Measurements from ENCODE around the gene DEFB132. TPM values are rescaled to one million over a fixed set of nuclear protein-coding genes. Genes with fewer than 3 reads are reported as not detected.
A peak's percentile ranks its signal among the peaks of the same experiment; 100 is the strongest.

The DEFB132 gene
- total RNA-seq, 2 donors from 2014 or later = not detected

- peaks cover 9% of the 10 kb centered on the region for H3K36me3 Mint-ChIP-seq (ENCODE audit: low read depth)
- peak within 1 kb of the TSS; percentile 96 for H3K27ac Mint-ChIP-seq
- H3K27ac ChIP-seq (ENCODE audit: low read depth, low read length) = peak within 1 kb of the TSS; percentile 69
- peaks cover 6% of the 10 kb centered on the region for H3K4me1 ChIP-seq (ENCODE audit: control insufficient read depth, insufficient read depth, low read length)
- H3K9me3 Mint-ChIP-seq = peaks cover 3% of the 10 kb centered on the region
- no peaks in the 10 kb centered on the region for H3K27me3 ChIP-seq (ENCODE audit: control insufficient read depth, insufficient read depth, low read length, poor library complexity, severe bottlenecking)
- peaks cover 3% of the 10 kb centered on the region for H3K36me3 ChIP-seq (ENCODE audit: control insufficient read depth, insufficient read depth, low read length)
- 0% methylated on average over 21 to 99 of the region's 99 CpGs for WGBS, 2 experiments (ENCODE audit: insufficient coverage in 1 of 2, insufficient read length in 1 of 2)
- H3K9me3 ChIP-seq (ENCODE audit: control insufficient read depth, low read length) = no peaks in the 10 kb centered on the region
- peak within 1 kb of the TSS; percentile 90 for H3K4me3 ChIP-seq (ENCODE audit: low read length)
- H3K4me3 Mint-ChIP-seq = peak within 1 kb of the TSS; percentile 96
- TF ChIP-seq CTCF (conservative IDR thresholded peaks at IDR 0.05) = peak; percentile 43
- H3K27me3 Mint-ChIP-seq (ENCODE audit: insufficient read depth) = peaks cover 33% of the 10 kb centered on the region
- peak; percentile 94 for DNase-seq
- H3K9ac ChIP-seq (ENCODE audit: extremely low read depth, low read length, poor library complexity, severe bottlenecking) = peak within 1 kb of the TSS; percentile 75
- peaks cover 42% of the 10 kb centered on the region for H3K4me1 Mint-ChIP-seq
These were observed 39.8 kb downstream of the DEFB132 start, which contains the start of gene ZCCHC3 for GRCh38 chr20:297098-297924. Gene ZCCHC3 (plus strand): TSS chr20:297570. CDS start chr20:297587, 17 bp downstream.

- Histone ChIP-seq H3K4me1 (ENCODE audit: control insufficient read depth, insufficient read depth, low read length) (peaks cover 9% of the 10 kb centered on the region), H3K27me3 (ENCODE audit: control insufficient read depth, insufficient read depth, low read length, poor library complexity, severe bottlenecking) (no peaks in the 10 kb centered on the region), H3K36me3 (ENCODE audit: control insufficient read depth, insufficient read depth, low read length) (peaks cover 3% of the 10 kb centered on the region), H3K4me3 (ENCODE audit: low read length) (peak overlapping the region; percentile 90), H3K9ac (ENCODE audit: extremely low read depth, low read length, poor library complexity, severe bottlenecking) (peak overlapping the region; percentile 75), H3K9me3 (ENCODE audit: control insufficient read depth, low read length) (no peaks in the 10 kb centered on the region), H3K27ac (ENCODE audit: low read depth, low read length) (peak overlapping the region; percentile 69)
- WGBS, 2 experiments (ENCODE audit: insufficient coverage in 1 of 2, insufficient read length in 1 of 2) = 0 to 1% methylated on average over 53 to 75 of the region's 75 CpGs
- Mint-ChIP-seq H3K27ac (peak overlapping the region; percentile 96), H3K36me3 (ENCODE audit: low read depth) (peaks cover 9% of the 10 kb centered on the region), H3K4me3 (peak overlapping the region; percentile 96), H3K27me3 (ENCODE audit: insufficient read depth) (peaks cover 27% of the 10 kb centered on the region), H3K9me3 (peaks cover 3% of the 10 kb centered on the region), H3K4me1 (peaks cover 44% of the 10 kb centered on the region)
- TF ChIP-seq CTCF (conservative IDR thresholded peaks at IDR 0.05) = no peak
- DNase-seq = peak; percentile 73
These were observed 40.6 kb downstream of the DEFB132 start for GRCh38 chr20:297925-298775.

GRCh38 chr20:298776-299391, 41.4 kb downstream of the DEFB132 start:
- H3K27ac Mint-ChIP-seq = peak overlapping the region; percentile 96
- Histone ChIP-seq H3K4me1 (ENCODE audit: control insufficient read depth, insufficient read depth, low read length) (peaks cover 9% of the 10 kb centered on the region), H3K36me3 (ENCODE audit: control insufficient read depth, insufficient read depth, low read length) (peaks cover 3% of the 10 kb centered on the region), H3K27me3 (ENCODE audit: control insufficient read depth, insufficient read depth, low read length, poor library complexity, severe bottlenecking) (no peaks in the 10 kb centered on the region), H3K9ac (ENCODE audit: extremely low read depth, low read length, poor library complexity, severe bottlenecking) (peak overlapping the region; percentile 75), H3K4me3 (ENCODE audit: low read length) (peak overlapping the region; percentile 90), H3K27ac (ENCODE audit: low read depth, low read length) (no peak overlapping the region), H3K9me3 (ENCODE audit: control insufficient read depth, low read length) (no peaks in the 10 kb centered on the region)
- 0 to 8% methylated on average over 7 to 14 of the region's 15 CpGs for WGBS, 2 experiments (ENCODE audit: insufficient coverage in 1 of 2, insufficient read length in 1 of 2)
- peaks cover 22% of the 10 kb centered on the region for H3K27me3 Mint-ChIP-seq (ENCODE audit: insufficient read depth)
- peak overlapping the region; percentile 96 for H3K4me3 Mint-ChIP-seq
- peaks cover 10% of the 10 kb centered on the region for H3K36me3 Mint-ChIP-seq (ENCODE audit: low read depth)
- DNase-seq = no peak
- H3K9me3 Mint-ChIP-seq = peaks cover 3% of the 10 kb centered on the region
- H3K4me1 Mint-ChIP-seq = peaks cover 40% of the 10 kb centered on the region
- no peak for TF ChIP-seq CTCF (conservative IDR thresholded peaks at IDR 0.05)
